ENCODE results near the gene ZFP36L1.

DNA sequence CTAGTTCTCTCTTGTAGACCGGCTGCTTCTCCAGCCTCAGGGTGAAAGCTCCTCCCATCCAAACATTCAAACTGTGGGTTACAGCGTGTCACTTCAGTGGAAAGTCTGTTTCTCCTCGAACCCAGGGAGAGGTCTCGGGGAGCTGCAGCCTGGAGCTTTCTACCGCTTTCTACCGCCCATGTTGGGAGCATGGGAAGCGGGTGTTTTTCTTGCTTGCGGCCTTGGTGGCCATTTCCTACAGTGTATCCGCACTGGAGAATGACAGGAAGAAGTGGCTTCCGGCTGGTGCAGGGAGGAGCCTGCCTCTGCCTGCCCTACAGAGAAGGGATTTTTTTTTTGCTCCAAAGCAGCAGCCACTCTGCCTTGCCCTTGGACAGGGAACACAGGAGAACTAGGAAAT is 21.2 kb downstream of the ZFP36L1 start:
- no peak for TF ChIP-seq POLR2A (IDR thresholded peaks at IDR 0.05)
- TF ChIP-seq POLR2AphosphoS5 (IDR thresholded peaks at IDR 0.05) = no peak
